ENCODE data around the gene LGR6.
"Not testable (repeated sequence)": the region's sequence is repeated elsewhere in the genome, so short reads cannot be mapped to it uniquely, and the experiment has no call there.

The LGR6 gene, protein sequence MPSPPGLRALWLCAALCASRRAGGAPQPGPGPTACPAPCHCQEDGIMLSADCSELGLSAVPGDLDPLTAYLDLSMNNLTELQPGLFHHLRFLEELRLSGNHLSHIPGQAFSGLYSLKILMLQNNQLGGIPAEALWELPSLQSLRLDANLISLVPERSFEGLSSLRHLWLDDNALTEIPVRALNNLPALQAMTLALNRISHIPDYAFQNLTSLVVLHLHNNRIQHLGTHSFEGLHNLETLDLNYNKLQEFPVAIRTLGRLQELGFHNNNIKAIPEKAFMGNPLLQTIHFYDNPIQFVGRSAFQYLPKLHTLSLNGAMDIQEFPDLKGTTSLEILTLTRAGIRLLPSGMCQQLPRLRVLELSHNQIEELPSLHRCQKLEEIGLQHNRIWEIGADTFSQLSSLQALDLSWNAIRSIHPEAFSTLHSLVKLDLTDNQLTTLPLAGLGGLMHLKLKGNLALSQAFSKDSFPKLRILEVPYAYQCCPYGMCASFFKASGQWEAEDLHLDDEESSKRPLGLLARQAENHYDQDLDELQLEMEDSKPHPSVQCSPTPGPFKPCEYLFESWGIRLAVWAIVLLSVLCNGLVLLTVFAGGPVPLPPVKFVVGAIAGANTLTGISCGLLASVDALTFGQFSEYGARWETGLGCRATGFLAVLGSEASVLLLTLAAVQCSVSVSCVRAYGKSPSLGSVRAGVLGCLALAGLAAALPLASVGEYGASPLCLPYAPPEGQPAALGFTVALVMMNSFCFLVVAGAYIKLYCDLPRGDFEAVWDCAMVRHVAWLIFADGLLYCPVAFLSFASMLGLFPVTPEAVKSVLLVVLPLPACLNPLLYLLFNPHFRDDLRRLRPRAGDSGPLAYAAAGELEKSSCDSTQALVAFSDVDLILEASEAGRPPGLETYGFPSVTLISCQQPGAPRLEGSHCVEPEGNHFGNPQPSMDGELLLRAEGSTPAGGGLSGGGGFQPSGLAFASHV

DNA sequence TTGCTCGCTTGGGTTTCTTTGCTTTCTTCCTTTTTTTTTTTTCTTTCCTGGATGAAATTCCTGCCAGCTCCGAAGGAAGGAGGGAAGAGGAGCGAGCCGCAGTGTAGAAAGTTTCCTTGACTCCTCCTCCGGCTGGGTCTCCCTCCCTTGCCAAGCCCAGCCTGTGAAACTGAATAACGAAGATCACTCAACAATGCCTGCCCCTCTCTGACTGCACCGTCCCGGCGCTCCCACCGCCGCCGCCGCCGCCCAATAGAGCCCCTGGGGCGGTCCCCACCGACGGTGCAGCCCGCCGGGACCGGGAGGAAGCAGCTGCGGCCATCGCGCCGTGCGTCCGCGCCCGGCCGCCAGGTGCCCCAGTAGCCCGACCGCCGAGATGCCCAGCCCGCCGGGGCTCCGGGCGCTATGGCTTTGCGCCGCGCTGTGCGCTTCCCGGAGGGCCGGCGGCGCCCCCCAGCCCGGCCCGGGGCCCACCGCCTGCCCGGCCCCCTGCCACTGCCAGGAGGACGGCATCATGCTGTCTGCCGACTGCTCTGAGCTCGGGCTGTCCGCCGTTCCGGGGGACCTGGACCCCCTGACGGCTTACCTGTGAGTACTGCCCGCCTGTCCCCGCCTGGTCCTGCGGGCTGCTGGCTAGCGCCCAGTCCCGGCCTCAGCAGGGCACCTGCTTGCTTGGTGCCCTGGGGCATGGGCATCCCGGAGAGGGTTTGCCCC, at the start of gene LGR6:
Gene LGR6, plus strand, starts transcription at position 186 of the 714 bp plus-strand sequence. Its CDS starts 191 bp downstream, at position 377.
- DNase-seq (ENCODE audit: low read depth in 2 of 2) = no peak

DNA sequence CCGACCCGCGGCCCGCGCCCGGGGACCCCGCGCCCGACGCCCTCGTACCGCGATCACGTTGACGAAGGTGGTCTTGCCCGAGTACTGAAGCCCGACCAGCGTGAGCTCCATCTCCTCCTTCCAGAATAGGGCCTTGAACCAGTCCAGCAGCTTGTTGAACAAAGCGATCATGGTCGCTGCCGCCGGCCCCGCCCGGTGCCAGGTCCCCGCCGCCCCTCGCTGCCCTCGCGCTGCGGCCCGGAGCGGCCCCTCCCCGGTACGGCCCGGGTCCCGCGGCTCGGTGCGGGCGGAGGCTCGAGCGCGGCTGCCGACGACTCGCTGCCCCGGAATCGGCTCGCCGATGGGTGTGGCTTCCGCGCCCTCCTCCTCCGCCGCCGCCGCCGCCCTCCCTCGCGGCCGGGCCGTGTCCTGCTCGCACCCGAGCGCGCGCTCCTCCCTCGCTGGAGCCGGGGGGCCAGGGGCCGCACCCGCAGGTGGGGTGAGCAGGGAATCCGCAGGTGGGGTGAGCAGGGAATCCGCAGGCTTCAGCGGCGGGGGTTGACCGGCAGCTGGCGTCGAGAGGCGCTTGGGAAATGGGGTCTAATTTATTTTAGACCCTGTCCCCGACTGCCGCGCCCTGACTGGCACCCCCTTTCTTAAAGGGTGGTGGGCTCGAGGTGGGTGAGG, 49.1 kb upstream of the LGR6 start, which contains the start of gene ARL8A:
Gene ARL8A, minus strand, starts transcription at position 336 of the 666 bp plus-strand sequence. Its CDS starts 165 bp downstream, at position 171.
- peak in 1 of 2 donors; percentile 64 for DNase-seq (ENCODE audit: low read depth in 2 of 2)

DNA sequence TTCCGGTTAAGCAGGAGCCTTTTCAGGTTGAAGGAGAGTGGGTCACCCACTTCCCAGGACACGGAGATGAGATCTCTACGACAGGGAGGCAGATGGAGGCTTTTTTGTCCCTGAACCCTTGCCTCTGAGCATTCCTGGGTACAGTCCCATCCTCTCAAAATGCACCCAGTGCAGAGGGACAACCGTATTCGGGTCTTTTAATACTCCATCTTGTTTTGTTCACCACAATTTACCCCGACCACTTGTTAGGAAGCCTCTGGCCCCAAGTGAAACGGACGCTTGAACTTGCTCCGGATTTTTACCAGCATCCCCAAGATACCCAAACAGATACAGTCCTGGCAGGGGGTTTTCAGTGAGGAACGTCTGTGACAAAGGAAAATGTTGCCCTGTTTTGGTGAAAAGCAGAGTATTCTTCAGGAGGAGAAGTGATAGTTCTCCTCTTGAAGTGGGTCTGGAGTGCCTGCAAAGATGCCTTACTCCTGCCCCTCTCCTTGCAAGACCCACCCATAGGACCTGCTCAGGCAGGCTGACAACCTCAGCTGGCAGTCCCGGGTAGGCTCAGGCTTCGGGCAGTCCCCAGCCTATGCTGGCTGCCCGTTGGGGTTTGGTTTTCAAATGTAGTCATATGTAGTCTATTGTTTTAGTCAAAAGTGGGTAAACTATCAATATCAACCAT, 48.4 kb upstream of the LGR6 start:
- DNase-seq (ENCODE audit: low read depth in 2 of 2) = no peak

DNA sequence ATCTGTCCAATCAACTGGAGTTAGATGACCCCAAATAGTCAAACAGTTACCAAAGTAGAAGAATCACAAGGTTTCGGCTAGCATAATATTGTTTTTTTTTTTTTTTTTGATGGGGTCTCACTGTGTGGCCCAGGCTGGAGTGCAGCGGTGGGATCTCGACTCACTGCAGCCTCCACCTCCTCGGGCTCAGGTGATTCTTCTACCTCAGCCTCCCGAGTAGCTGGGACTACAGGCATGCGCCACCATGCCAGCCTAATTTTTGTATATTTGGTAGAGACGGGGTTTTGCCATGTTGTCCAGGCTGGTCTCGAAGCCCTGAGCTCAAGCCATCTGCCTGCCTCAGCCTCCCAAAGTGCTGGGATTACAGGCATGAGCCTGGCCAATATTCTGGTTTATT, 47.9 kb upstream of the LGR6 start:
- DNase-seq (ENCODE audit: low read depth in 2 of 2) = not testable (repeated sequence)

DNA sequence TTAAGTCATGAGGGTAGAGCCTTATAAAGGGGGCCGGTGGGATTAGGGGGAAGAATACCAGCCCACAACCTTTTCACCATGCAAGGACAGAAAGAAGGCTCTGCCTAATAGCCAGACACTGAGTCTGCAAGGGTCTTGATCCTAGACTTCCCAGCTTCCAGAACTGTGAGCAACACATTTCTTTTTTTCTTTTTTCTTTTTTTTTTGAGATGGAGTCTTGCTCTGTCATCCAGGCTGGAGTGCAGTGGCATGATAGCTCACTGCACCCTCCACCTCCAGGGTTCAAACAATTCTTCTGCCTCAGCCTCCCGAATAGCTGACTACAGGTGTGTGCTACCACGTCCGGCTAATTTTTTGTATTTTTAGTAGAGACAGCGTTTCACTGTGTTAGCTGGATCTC, 47.3 kb upstream of the LGR6 start:
- no peak for DNase-seq (ENCODE audit: low read depth in 2 of 2)

DNA sequence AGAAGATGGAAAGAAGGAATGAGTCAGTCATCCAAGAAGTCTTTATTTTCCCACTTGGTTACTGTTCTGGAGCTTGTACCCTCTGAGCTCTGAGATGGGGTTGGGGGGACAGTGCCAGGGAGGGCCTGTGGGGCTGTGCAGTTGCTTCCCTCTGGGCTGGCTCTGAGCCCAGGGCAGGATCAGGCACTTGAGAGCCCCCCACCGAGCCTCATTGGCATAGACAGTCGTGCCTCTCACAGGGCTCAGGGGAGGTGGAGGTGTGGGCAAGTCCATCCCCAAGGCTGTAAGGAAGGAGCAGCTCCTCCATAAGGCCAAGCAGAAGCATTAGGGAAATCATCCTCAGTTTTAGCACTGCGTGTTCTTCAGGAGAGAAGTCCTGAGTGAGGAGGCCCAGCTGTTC, 46.6 kb upstream of the LGR6 start:
- DNase-seq (ENCODE audit: low read depth in 2 of 2) = no peak

DNA sequence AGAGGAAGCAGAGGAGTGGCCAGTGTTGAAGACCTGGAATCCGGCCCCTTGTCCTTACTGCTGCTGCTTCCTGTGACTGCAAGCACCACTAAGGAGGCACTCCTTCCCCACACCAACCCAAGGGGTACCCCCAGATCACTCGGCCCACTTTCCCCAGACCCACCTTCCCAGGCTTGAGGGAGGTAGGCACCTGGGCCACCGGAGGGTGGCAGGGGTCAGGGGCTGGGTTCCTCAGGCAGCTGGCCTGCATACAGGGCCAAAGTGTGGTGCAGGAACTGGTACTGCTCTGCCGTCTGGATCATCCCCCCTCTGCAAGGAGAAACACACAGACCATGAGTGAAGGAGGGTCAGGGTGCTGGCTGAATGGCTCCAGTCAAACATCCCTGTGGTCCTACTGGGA, 45.2 kb upstream of the LGR6 start:
- DNase-seq (ENCODE audit: low read depth in 2 of 2) = no peak

DNA sequence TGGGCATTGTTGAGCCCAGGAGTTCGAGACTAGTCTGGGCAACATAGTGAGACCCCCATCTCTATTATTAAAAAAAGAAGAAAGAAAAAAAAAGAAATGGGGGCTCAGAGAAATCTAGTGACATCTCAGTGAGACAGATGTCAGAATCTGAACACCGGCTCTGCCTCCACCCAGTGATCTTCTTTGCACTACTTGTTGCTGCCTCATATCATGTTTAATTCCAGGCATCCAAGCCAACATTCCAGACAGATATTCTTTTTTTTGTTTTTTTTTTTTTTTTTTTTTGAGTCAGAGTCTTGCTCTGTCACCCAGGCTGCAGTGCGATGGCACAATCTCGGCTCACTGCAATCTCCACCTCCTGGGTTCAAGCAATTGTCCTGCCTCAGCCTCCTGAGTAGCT, 44.0 kb upstream of the LGR6 start:
- DNase-seq (ENCODE audit: low read depth in 2 of 2) = no peak

DNA sequence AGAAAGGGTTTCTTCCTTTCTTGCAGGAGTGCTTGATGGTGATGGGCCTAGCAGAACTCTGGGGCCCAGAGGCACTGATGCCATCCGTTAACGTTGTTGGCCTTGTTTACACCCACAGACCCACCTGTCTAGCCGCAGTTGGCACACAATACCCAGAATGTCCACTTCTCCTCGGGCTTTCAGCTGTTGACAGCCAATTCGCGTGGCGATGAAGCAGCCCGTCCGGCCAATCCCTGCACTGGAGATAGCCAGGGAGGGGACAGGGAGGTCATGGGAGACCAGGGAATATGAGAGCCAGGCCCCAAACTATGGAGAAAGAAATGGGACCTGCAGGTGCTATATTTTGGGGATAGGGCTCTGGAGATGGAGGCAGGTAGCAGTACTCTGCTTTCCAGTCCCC, 43.4 kb upstream of the LGR6 start:
- no peak for DNase-seq (ENCODE audit: low read depth in 2 of 2)

DNA sequence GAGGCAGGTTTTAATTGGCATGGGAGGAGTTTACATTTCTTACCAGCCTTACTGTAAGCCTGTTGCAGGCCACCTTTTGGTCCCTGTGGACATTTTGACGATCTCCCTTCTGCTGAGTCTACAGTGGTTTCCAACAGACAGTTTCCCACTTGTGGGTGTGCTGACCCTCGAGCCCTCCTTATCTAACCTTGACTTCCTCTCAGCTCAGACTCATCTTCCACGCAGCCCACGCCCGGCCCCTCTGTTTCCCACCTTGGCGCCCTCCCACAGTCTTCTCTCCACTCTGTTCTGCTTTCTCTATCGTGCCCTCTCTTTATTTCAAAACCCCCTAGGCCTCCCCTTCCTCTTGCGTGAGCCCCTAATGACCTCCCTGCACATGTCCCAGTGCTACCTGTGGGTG, 43.0 kb upstream of the LGR6 start:
- no peak for DNase-seq (ENCODE audit: low read depth in 2 of 2)

DNA sequence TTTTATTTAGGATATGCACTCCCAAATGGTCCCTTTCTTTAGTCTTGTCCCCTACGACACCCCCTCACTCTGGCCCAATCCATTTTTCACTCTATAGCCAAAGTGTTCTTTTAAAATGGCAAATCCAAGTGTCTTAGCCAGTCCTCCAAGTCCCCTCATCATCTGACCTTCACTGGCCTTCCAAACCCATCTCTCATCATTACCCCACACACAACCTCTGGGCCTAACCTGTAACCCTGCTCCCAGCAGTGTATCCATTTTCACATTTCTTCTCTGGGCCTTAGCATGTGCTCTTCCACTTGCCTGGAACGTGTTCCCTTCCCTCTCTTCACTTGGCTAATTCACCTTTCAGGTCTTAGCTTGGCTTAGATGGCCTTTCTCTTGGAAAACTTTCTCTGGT, 42.6 kb upstream of the LGR6 start:
- no peak for DNase-seq (ENCODE audit: low read depth in 2 of 2)

DNA sequence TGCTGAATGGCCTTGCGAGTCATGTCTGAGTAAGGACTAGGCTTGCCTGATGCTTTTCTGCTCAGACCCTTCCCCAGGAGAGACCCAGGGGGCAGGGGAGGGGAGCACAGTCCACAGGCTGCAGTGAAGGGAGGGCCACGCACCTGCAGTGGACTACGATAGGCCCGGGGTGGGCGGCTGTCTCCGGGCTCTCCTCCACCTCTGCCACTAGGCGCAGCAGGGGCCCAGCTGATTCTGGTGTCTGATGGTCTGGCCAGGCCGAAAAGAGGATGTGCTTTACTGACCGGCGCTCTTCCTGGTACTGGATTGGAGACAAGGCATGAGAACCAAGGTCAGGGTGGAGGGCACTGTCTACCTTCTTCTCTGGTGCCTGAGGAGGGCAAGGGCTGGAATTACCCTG, 41.2 kb upstream of the LGR6 start:
- no peak for DNase-seq (ENCODE audit: low read depth in 2 of 2)

DNA sequence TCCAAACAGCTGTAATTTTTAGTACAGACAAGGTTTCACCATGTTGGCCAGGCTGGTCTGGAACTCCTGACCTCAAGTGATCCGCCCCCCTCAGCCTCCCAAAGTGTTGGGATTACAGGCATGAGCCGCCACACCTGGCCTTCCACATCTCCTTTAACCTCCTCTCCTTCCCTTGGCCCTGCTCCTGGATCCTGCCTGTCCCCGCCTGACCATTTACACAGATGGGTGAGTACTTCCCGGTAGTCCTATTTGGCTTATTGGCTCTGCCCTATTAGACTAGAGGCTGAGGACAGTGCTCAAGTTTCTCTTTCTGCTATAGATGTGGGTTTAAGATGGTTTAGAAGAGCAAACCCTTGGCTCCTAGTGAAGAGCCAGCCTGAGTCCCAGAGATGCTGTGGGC, 40.3 kb upstream of the LGR6 start:
- no peak for DNase-seq (ENCODE audit: low read depth in 2 of 2)

DNA sequence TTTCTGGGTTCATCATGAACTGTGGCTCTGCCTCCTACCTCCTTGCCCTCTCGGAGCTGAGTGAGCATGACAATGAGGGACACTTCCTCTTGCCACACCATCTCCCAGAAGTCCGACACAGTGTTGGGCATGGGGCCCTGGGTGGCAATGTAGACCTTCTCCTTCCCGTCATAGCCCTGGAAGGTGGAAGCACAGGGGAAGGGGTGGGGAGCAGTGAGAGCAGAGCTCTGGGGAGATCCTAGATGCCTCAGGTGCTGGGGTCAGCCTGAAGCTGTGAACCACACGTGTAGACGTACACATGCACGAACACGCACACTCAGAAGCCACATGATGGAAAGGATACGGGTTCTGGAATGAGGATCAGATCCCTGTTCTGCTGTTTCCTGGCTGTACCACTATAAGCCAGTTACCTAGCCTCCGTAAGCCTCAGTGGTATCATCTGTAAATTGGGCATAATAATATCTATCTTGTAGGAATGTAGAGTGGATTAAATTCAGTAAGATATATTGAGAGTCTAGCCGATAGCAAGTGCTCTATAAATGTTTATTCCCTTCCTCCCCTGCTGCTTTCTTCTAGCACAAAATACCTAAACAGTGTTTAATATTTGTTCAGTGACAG, 39.3 kb upstream of the LGR6 start:
- no peak for DNase-seq (ENCODE audit: low read depth in 2 of 2)

DNA sequence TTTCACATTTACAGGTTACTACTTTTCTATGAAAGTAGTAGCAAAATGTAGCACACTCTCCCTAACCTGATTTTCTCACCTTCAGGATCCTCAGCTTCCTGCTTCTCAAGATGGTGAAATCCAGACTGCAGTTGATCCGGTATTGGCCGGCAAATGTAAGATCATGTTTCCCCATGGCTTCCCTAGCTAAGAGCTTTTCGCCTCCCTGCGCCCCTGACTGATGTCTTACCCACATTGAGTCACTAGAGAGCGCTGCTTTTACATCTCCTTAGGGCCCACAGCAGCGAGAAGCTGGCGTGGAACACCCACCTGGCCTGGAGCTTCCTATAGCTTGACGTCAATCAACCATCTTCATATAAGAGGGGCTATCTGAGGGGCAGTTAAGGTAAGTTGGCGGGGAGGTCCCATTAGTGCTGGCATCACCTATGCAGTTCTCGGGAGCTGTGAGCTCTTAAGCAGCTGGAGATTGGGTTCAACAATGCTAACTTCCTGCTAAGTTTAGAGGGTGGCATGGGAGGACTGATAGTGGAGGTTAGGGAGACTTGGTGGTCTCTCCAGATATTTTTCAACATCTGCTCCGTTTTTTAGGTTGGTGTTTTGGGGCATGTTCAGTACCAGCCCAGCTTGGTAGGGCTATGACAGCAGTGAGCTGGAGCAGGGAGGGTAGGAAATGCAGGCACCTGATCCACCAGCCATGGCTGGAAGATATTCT, 38.7 kb upstream of the LGR6 start:
- no peak for DNase-seq (ENCODE audit: low read depth in 2 of 2)

DNA sequence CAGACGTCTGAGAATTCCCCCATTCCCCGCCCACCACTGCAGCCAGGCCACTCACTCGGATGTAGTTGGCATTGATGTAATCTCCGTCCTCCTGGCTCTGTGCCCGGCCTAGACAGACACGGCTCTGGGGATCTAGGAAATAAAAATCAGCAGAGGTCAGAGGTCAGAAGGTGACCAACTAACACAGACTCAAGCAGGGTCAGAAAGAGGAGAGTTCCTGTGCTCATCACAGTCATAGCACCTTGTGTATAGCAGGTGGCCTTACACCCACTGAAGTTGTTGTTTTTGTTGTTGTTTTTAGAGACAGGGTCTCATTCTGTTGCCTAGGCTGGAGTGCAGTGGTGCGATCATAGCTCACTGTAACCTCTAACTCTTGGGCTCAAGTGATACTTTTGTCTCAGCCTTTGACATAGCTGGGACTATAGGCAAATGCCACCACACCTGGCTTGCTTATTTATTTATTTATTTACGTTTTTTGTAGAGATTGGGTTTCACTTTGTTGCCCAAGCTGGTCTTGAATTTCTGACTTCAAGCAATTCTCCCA, 38.0 kb upstream of the LGR6 start:
- DNase-seq (ENCODE audit: low read depth in 2 of 2) = no peak

DNA sequence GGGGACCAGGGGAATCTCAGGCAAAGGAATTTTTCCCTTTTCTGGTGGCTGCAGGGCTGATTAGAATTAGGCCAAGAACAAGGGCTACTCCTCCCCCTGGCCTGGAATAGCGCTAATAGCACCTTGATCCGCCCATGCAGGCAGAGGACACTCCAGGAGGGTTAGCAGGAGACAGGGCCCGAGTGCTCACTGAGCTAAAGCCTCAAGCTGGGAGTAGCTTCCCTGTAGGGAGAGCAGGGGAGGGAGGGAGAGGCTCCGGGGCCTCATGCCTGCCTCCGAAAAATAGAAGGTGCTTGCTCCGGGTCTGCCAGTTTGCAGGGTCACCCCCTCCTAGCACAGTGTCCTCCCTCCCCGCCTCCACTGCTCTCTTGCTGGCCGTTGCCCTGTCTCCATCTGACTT, 37.0 kb upstream of the LGR6 start:
- DNase-seq (ENCODE audit: low read depth in 2 of 2) = no peak

DNA sequence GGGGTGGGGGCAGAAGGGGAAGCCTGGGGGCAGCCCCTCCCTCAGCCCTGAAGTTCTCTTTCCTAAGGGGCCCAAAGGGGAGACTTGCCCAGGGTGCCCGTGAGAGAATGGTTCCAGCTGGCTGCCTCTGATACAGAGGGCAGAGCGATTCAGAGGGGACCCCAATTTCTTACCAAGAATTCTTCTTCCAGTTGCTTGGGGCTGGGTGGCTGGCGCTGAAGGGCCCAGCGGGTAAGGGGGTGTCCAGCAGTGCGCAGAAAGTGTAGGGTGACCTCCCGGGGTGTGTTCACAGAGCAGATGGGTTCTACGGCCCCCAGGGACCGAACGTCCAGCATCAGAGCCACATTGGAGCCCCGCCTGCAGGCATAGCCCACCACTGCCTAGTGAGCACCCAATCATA, 35.7 kb upstream of the LGR6 start:
- no peak for DNase-seq (ENCODE audit: low read depth in 2 of 2)

DNA sequence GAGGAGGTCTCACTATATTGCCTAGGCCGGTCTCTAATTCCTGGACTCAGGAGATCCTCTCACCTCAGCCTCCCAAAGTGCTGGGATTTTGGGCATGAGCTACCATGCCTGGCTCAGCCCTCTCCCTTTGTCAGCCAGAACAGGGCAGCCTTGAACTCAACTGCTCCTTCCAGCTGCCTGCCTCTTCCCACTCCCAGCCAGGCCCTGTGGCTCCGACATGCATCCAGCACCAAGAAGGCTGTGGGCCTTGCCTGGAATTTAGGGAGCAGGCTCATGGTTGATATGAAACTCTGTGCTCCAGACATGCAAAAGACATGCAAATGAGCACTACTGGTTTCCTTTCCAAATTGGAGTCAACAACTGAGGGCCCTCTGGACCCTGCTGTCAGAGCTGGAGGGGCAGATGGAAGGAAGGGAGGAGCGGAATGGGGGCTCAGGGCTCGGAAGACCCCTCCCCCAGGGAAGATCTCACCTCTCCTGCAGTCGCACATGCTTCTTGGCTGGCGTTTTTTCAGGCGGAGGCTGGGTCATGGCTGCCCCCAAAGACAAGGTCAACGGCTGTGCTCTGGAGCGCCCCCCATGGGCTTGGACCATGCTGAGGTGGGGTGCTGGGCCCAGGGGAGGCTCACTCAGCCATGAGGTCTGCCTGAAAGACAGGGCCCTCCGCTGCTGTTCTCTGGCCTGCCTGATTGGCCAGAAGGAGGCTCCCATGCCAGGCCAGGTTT, 34.6 kb upstream of the LGR6 start:
- no peak for DNase-seq (ENCODE audit: low read depth in 2 of 2)

All from stimulated activated CD8-positive, alpha-beta memory T cell treated with anti-CD3 and anti-CD28 coated beads, Interleukin-7, amount 100 ng/mL, for 4 hours (primary cell).